ENCODE data around the gene NDUFC1.

Gene NDUFC1

GRCh38 chr4:139297001-139297410 is 5.3 kb downstream of the NDUFC1 start:
- Histone ChIP-seq H3K36me3 (ENCODE audit: insufficient read depth, low read length) (peaks cover 8% of the 10 kb centered on the region; the same call in 1 of the 2 replicates), H3K4me1 (ENCODE audit: control insufficient read depth, insufficient read depth, low read length, unreplicated experiment) (peaks cover 21% of the 10 kb centered on the region), H3K27me3 (ENCODE audit: insufficient read depth, low read length) (no peaks in the 10 kb centered on the region), H3K27ac (ENCODE audit: low read depth, low read length) (no peak overlapping the region), H2AFZ (ENCODE audit: low read length, unreplicated experiment) (no peak overlapping the region), H3K79me2 (ENCODE audit: control insufficient read depth, insufficient read depth, low read length, unreplicated experiment) (peaks cover 38% of the 10 kb centered on the region), H3K4me3 (ENCODE audit: low read depth, low read length) (no peak overlapping the region)

- no peaks in the 10 kb centered on the region for H3K27me3 ChIP-seq (ENCODE audit: insufficient read depth, low read length)
- peaks cover 31% of the 10 kb centered on the region for H3K79me2 ChIP-seq (ENCODE audit: control insufficient read depth, insufficient read depth, low read length, unreplicated experiment)
- H3K27ac ChIP-seq (ENCODE audit: low read depth, low read length), result 0 out of 2 replicates have a peak overlapping the region, but pooled peaks have one; percentile 5
- H3K4me3 ChIP-seq (ENCODE audit: low read depth, low read length), result peak overlapping the region; percentile 87
- H3K36me3 ChIP-seq (ENCODE audit: insufficient read depth, low read length), result peaks cover 11% of the 10 kb centered on the region; the same call in 1 of the 2 replicates
- peak overlapping the region; percentile 83 for H2AFZ ChIP-seq (ENCODE audit: low read length, unreplicated experiment)
- peaks cover 21% of the 10 kb centered on the region for H3K4me1 ChIP-seq (ENCODE audit: control insufficient read depth, insufficient read depth, low read length, unreplicated experiment)
These were observed 6.4 kb downstream of the NDUFC1 start for GRCh38 chr4:139295942-139296299.

GRCh38 chr4:139295206-139295941 is 6.9 kb downstream of the NDUFC1 start:
- peak overlapping the region; percentile 30 for H3K27ac ChIP-seq (ENCODE audit: low read depth, low read length)
- H2AFZ ChIP-seq (ENCODE audit: low read length, unreplicated experiment), result peak overlapping the region; percentile 83
- H3K27me3 ChIP-seq (ENCODE audit: insufficient read depth, low read length), result no peaks in the 10 kb centered on the region
- peaks cover 11% of the 10 kb centered on the region; the same call in 1 of the 2 replicates for H3K36me3 ChIP-seq (ENCODE audit: insufficient read depth, low read length)
- peaks cover 31% of the 10 kb centered on the region for H3K79me2 ChIP-seq (ENCODE audit: control insufficient read depth, insufficient read depth, low read length, unreplicated experiment)
- H3K4me3 ChIP-seq (ENCODE audit: low read depth, low read length), result peak overlapping the region; percentile 87
- peaks cover 21% of the 10 kb centered on the region for H3K4me1 ChIP-seq (ENCODE audit: control insufficient read depth, insufficient read depth, low read length, unreplicated experiment)

GRCh38 chr4:139286186-139286698 is 16.0 kb downstream of the NDUFC1 start:
- H3K36me3 ChIP-seq (ENCODE audit: insufficient read depth, low read length), result peaks cover 4% of the 10 kb centered on the region; the same call in 1 of the 2 replicates

GRCh38 chr4:139282721-139283075 is 19.6 kb downstream of the NDUFC1 start:
- Histone ChIP-seq H2AFZ (ENCODE audit: low read length, unreplicated experiment) (peak overlapping the region; percentile 35), H3K36me3 (ENCODE audit: insufficient read depth, low read length) (no peaks in the 10 kb centered on the region), H3K79me2 (ENCODE audit: control insufficient read depth, insufficient read depth, low read length, unreplicated experiment) (peaks cover 3% of the 10 kb centered on the region), H3K27me3 (ENCODE audit: insufficient read depth, low read length) (no peaks in the 10 kb centered on the region), H3K4me1 (ENCODE audit: control insufficient read depth, insufficient read depth, low read length, unreplicated experiment) (peaks cover 19% of the 10 kb centered on the region), H3K4me3 (ENCODE audit: low read depth, low read length) (peak overlapping the region; percentile 3; the same call in 1 of the 2 replicates), H3K27ac (ENCODE audit: low read depth, low read length) (peak overlapping the region; percentile 46)

More at GRCh38 chr4:139286186-139286698, 16.0 kb downstream of the NDUFC1 start:
- no peak overlapping the region for H3K4me3 ChIP-seq (ENCODE audit: low read depth, low read length)
- no peak overlapping the region for H2AFZ ChIP-seq (ENCODE audit: low read length, unreplicated experiment)
- no peaks in the 10 kb centered on the region for H3K79me2 ChIP-seq (ENCODE audit: control insufficient read depth, insufficient read depth, low read length, unreplicated experiment)
- H3K27ac ChIP-seq (ENCODE audit: low read depth, low read length), result no peak overlapping the region
- H3K27me3 ChIP-seq (ENCODE audit: insufficient read depth, low read length), result no peaks in the 10 kb centered on the region
- H3K4me1 ChIP-seq (ENCODE audit: control insufficient read depth, insufficient read depth, low read length, unreplicated experiment), result peaks cover 14% of the 10 kb centered on the region

GRCh38 chr4:139282065-139282720 is 20.1 kb downstream of the NDUFC1 start:
- H3K27me3 ChIP-seq (ENCODE audit: insufficient read depth, low read length), result no peaks in the 10 kb centered on the region

GRCh38 chr4:139279760-139280620 is 22.3 kb downstream of the NDUFC1 start, which contains the start of gene MGARP:
Gene MGARP, minus strand, starts transcription at chr4:139280225. Its CDS starts 67 bp downstream, at chr4:139280158.
- Histone ChIP-seq H3K4me1 (ENCODE audit: control insufficient read depth, insufficient read depth, low read length, unreplicated experiment) (peaks cover 19% of the 10 kb centered on the region), H3K36me3 (ENCODE audit: insufficient read depth, low read length) (no peaks in the 10 kb centered on the region), H3K27ac (ENCODE audit: low read depth, low read length) (no peak within 1 kb of the TSS), H2AFZ (ENCODE audit: low read length, unreplicated experiment) (peak within 1 kb of the TSS; percentile 72), H3K79me2 (ENCODE audit: control insufficient read depth, insufficient read depth, low read length, unreplicated experiment) (peaks cover 3% of the 10 kb centered on the region), H3K27me3 (ENCODE audit: insufficient read depth, low read length) (no peaks in the 10 kb centered on the region), H3K4me3 (ENCODE audit: low read depth, low read length) (peak within 1 kb of the TSS; percentile 77)

More at GRCh38 chr4:139282065-139282720, 20.1 kb downstream of the NDUFC1 start:
- Histone ChIP-seq H3K4me3 (ENCODE audit: low read depth, low read length) (peak overlapping the region; percentile 3), H3K27ac (ENCODE audit: low read depth, low read length) (peak overlapping the region; percentile 46), H3K36me3 (ENCODE audit: insufficient read depth, low read length) (no peaks in the 10 kb centered on the region), H3K79me2 (ENCODE audit: control insufficient read depth, insufficient read depth, low read length, unreplicated experiment) (peaks cover 3% of the 10 kb centered on the region), H3K4me1 (ENCODE audit: control insufficient read depth, insufficient read depth, low read length, unreplicated experiment) (peaks cover 19% of the 10 kb centered on the region), H2AFZ (ENCODE audit: low read length, unreplicated experiment) (peak overlapping the region; percentile 35)

GRCh38 chr4:139278912-139279759 is 23.1 kb downstream of the NDUFC1 start:
- no peaks in the 10 kb centered on the region for H3K27me3 ChIP-seq (ENCODE audit: insufficient read depth, low read length)

GRCh38 chr4:139278485-139278884 is 23.8 kb downstream of the NDUFC1 start:
- Histone ChIP-seq H3K79me2 (ENCODE audit: control insufficient read depth, insufficient read depth, low read length, unreplicated experiment) (peaks cover 3% of the 10 kb centered on the region), H3K27me3 (ENCODE audit: insufficient read depth, low read length) (no peaks in the 10 kb centered on the region), H3K4me3 (ENCODE audit: low read depth, low read length) (peak overlapping the region; percentile 77; the same call in 1 of the 2 replicates)

More at GRCh38 chr4:139278912-139279759, 23.1 kb downstream of the NDUFC1 start:
- Histone ChIP-seq H3K27ac (ENCODE audit: low read depth, low read length) (no peak overlapping the region), H2AFZ (ENCODE audit: low read length, unreplicated experiment) (peak overlapping the region; percentile 72), H3K36me3 (ENCODE audit: insufficient read depth, low read length) (no peaks in the 10 kb centered on the region), H3K4me3 (ENCODE audit: low read depth, low read length) (peak overlapping the region; percentile 77), H3K79me2 (ENCODE audit: control insufficient read depth, insufficient read depth, low read length, unreplicated experiment) (peaks cover 3% of the 10 kb centered on the region), H3K4me1 (ENCODE audit: control insufficient read depth, insufficient read depth, low read length, unreplicated experiment) (peaks cover 19% of the 10 kb centered on the region)

More at GRCh38 chr4:139278485-139278884, 23.8 kb downstream of the NDUFC1 start:
- Histone ChIP-seq H3K36me3 (ENCODE audit: insufficient read depth, low read length) (no peaks in the 10 kb centered on the region), H3K27ac (ENCODE audit: low read depth, low read length) (no peak overlapping the region), H2AFZ (ENCODE audit: low read length, unreplicated experiment) (no peak overlapping the region), H3K4me1 (ENCODE audit: control insufficient read depth, insufficient read depth, low read length, unreplicated experiment) (peaks cover 19% of the 10 kb centered on the region)

All from ACC112 (cell line).